GM18867 (cell line): ENCODE measurements around the gene BRD9.
"Not testable (repeated sequence)": the region's sequence is repeated elsewhere in the genome, so short reads cannot be mapped to it uniquely, and the experiment has no call there.

Source experiments
- ATAC-seq: cut with Tn5 transposase; IDR thresholded peaks from one replicate; pipeline ENCODE4 v1.9.1; 2021; ENCODE audit warnings: mild to moderate bottlenecking, moderate library complexity; ENCODE audit not compliant: unreplicated experiment

Gene BRD9

DNA sequence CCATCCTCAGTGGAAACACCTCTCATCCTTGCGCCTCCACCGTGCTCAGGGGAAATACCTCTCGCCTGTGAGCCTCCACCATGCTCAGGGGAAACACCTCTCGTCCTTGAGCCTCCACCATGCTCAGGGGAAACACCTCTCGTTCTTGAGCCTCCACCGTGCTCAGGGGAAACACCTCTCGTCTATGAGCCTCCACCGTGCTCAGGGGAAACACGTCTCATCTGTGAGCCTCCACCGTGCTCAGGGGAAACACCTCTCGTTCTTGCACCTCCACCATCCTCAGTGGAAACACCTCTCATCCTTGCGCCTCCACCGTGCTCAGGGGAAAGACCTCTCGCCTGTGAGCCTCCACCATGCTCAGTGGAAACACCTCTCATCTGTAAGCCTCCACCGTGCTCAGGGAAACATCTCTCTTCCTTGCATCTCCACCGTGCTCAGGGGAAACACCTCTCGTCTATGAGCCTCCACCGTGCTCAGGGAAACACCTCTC, 46.0 kb downstream of the BRD9 start:
- not testable (repeated sequence) for ATAC-seq

DNA sequence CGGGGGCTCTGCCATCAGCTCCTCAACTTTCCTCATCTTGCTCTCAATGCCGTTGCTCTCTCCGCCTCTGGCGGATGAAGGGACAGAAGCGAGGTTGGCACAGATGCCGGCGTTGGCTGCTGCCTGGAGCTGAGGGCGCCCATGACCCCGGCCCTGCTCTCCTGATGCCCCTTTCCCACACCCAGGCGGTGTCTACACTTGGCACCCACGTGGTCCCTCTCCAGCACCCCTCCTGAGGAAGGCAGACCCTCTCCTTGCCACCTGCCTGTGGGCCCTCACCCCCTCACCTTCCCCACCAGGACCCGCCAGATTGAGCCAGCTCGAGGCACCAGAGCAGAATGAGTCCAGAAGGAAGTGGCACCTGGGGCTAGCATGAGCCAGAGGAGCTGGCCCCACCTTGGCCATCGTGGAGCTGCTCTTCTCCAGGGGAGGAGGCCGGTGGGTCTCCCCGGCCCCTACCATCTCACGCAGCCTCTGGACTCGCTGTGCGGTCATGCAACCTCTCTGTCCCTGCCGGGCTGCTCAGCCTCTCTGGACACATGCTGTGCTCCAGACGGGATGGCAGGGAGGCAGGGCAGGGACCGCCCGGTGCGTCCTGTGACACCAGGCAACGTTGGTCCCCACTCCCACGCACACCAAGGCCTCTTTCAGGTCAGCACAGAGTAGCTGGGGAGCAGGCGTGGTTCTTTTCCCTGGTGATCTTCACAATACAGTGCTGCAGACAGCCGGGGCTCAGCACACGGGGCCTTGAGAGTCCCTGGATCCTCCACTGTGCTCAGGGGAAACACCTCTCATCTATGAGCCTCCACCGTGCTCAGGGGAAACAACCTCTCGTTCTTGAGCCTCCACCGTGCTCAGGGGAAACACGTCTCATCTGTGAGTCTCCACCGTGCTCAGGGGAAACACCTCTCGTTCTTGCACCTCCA, 46.7 kb downstream of the BRD9 start:
- ATAC-seq, result not testable (repeated sequence)

DNA sequence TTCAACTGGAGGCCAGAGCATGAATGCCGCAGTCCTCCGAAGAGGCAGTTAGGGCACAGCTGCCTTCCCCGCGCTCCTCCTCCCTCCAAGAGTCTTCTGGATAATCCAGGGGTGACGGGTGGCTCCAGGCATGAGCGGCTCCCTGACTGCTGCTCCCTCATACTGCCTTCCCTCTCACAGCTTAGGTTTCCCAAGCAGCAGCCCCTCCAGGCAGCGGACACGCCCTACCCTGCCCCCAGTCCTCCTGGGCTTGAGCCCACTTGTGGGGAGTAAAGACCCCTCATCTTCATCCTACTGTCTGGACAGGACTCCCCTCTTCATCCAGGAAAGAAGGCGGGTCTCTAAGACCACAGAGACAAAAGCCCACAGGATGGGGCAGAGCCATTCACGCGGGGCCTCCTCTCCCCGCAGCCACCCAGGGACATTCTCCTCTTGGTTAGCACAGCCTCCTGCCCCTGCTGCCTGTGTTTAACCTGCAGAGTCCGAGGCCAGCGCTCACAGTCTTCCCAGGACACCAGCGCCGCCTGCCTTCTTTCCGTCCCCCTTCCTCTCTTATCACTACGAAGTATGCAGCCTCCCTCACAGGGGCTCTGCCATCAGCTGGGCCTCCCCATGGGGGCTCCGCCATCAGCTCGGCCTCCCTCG, 47.4 kb downstream of the BRD9 start:
- ATAC-seq, result not testable (repeated sequence)

DNA sequence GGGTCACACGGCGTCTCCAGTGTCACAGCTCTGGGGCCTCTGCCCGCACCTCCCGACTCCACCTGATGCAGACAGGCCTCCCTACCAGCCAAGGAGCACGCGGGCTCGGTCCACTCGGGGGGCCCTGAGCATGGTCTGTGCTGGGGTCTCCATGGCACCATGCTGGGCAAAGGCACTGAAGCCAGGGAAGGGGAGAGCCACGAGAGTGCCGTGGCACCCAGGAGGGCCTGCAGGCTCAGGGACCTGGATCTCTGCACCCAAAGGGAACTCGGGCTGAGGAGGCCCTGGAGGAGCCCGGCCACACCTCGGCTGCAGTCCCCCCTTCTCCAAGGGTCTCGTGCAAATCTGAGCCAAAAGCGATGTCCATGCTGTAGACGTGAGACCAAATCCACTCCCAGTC, 48.2 kb downstream of the BRD9 start:
- ATAC-seq, result not testable (repeated sequence)

DNA sequence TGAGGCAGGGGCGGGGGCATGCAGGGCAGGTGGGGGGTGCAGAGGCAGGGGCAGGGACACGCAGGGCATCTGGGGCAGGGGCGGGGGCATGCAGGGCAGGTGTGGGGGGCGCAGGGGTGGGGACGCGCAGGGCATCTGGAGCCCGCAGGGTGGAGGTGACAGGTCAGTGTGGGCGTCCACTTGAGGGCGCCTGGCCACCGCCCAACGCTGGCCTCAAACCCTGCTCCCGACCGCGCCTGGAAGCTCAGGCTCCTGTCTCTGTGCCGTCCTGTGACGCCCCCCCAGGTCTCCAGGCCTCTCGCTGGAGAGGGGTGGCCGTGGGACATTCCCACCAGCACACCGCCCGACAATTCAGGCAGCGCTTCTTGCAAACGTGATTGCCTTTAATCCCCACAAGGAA, 48.7 kb downstream of the BRD9 start:
- not testable (repeated sequence) for ATAC-seq

DNA sequence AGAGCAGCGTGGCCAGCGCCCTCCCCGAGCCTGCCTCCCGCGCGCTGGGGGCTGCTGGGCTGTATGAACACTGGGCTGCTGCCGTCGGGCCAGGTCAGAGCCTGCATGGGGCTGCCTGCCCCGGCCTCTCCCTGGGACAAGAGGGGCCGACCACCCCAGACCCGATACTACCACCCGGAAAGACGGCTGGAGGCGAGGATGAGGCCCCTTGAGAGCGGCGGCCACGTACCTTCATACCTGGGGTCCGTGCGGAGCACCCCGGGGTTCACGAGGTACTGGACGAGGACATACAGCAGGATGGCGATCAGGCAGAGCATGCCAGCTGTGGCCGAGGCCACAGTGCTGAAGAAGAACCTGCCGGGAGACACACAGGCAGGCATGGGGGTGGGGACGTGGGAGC, 49.2 kb downstream of the BRD9 start:
- not testable (repeated sequence) for ATAC-seq

DNA sequence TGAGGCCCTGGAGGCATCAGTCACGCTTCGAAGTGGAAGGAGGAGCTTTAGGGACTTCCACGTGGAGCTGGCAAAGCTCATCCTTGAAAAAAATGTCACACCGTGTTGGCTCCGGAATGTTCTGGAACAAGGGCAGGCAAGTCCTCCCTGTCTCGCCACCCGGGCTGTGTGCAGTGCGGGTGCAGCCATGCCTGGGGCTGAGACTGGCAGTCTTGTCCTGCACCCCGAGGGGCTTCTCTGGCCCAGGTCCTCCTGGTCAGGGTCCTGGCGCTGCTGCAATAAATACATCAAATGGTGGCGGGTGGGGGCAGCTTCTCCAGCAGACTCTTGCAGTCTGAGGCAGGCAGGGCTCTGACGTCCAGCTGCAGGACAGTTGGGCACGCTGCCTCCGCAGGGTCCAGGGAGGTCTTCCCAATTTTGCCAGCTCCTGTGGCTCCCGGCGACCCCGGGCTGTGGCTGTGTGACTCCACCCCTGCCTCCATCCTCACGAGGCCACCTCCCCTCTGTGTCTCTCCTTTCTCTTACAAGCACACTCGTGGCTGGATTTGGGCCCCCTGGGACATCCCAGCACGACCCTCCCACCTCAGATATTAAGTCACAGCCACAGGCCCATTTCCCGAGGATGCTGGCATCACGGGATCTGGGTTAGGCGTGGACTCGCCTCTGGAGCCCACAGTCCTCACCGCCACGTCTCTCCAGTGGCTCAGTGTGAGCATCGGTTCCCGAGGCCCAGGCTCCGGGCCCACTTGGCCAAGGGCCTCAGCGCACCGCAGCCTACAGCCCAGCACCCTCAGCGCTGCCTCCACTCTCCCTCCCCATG, 50.0 kb downstream of the BRD9 start:
- not testable (repeated sequence) for ATAC-seq

DNA sequence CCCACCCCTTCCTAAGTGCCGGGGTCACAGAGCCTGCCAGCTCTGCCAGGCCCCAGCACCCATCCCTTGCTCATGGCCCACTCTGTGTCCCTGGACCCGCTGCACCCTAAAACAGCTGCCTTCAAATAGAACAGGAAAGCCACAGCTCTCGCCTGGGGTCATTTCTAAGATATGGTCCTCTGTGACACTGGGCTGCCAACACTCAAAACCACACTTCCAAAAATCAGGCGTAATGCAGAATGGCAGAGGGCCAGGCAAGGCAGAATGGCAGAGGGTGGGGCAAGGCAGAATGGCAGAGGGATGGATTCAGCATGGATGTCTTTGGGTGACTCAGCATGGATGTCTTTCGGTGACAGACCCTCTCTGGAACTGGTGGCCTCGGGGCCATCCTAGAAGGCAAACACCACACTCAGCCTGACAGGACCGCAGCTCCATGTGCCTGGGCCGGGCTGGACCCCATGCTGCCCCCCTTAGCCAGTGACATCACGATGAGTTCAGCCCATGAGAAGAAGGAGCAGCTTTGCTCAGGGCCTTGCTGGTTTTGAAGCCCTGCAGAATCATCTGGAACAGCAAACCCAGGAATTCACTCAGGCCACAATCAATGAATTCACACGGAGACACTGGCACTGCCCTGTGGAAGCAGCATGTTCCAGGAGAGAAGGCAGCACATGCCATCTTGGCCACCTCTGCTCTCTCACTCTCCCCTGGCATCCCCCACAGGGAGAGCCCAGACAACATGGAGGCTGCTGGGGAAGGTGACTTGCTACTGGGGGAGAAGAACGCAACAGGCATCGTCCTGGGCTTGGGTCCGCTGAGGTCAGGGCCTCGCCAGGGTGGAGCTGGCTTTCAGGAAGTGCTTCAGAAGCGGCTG, 50.8 kb downstream of the BRD9 start:
- ATAC-seq, result not testable (repeated sequence)

DNA sequence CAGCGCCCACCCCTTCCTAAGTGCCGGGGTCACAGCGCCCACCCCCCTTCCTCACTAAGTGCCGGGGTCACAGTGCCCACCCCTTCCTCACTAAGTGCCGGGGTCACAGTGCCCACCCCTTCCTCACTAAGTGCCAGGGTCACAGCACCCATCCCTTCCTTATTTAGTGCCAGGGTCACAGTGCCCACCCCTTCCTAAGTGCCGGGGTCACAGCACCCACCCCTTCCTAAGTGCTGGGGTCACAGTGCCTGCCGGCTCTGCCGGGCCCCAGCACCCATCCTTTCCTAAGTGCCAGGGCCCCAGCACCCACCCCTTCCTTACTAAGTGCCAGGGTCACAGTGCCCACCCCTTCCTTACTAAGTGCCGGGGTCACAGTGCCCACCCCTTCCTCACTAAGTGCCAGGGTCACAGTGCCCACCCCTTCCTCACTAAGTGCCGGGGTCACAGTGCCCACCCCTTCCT, 51.6 kb downstream of the BRD9 start:
- not testable (repeated sequence) for ATAC-seq

DNA sequence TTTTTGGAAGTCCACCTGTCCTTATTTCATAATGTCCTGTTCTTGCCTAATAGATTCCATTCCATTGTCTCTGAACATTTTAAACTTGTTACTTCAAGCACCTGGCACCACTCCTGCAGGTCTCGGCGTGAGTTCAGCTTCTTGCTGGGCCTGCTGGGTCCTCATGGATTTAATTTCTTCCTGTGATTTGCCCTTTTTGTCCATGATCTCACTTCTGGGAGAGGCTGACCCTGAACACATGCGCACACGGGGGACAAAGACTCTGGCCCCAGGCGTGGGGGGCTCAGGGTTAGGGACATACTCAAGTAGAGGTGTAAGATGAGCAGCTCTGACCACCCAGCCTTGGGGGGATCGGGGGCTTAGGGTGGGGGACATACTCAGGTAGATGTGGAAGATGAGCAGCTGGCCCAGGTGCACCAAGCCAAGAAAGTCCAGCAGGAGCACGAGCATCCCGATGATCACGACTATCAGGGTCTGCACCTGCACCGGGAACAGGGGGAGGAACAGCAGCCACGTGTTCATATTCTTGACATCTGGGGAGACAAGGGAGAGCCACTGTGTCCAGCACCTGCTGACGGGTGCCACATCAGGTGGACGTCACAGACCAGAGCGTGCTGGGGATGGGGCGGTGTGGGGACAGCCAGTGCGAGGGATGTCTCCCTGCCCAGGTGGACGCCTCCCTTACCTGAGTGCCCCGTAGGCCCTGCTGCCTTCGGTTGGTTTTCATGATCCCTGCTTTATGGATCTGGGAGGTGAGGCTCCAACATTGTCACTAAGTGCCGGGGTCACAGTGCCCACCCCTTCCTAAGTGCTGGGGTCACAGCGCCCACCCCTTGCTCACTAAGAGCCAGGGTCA, 52.3 kb downstream of the BRD9 start:
- not testable (repeated sequence) for ATAC-seq

DNA sequence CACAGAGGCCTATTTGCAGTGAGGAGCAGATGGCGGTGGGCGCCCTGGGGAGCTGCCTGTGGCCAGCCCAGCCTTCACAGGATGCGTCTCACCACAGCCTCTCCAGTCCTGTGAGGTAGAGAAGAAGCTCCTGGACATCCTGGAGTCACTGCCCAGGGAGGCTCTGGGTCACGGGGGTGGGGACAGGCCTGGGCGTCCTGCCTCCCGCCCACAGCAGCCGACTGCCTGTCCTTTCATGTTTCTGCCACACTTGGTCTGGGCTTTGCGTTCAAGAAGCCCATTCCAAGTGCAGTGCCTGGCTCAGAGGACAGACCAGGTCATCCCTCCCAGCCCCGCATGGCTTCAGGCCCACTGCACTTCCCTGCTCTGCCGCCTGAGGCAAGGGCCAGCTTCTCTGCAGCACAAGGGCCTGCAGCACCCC, 54.2 kb downstream of the BRD9 start:
- not testable (repeated sequence) for ATAC-seq

DNA sequence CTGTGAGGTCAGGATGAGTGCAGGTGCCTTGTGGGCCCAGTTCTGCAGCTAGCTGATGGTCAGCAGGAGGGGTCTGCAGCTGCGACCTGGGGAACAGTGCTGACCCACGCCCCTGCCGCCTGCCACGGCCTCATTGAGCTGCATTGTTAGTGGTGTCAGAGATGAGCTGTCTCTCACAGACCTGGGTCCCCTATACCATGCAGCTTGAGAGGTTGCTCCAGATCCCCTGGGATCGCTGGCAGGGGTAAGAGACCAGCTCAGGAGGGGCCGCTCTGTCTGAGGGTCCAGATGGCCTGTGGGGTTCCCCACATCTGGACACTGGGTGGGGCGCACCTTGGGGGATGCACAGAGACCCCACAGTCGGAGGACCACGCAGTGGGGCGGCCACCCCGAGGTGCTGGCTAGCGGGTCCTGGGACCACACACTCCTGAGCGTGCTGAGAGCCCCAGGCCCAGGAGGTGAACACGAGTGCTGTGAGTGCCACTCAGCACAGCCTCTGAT, 54.9 kb downstream of the BRD9 start:
- not testable (repeated sequence) for ATAC-seq

DNA sequence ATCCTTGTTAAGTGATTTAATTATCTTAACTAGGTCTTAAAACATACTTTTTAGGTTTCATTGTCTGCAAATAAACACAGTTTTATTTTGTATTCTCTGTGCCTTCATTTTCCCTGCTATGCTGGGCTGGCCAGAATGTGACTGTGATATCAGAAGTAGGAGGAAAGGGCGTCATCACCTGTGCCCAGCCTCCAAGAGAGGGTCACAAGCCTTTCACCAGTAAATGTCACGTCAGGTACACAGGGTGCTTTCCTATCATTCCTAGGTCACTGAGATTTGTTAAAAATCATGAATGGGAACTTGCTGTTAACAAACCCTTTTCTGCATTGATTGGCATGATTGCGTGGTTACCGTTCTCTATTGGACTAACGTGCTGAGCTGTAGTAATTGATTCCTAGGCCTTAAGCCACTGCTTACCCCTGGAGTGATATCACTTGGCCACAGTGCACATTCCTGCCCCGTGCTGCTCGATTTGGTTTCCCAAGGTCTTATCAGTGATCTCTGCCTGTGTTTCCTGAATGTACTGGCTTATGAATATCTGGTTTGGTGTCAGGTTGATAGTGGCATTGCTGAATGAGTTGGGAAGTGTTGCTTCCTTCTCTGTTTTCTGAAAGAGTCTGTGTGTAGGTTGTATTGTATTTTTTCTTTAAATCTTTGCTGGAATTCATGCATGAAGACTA, 56.5 kb downstream of the BRD9 start:
- ATAC-seq, result not testable (repeated sequence)

DNA sequence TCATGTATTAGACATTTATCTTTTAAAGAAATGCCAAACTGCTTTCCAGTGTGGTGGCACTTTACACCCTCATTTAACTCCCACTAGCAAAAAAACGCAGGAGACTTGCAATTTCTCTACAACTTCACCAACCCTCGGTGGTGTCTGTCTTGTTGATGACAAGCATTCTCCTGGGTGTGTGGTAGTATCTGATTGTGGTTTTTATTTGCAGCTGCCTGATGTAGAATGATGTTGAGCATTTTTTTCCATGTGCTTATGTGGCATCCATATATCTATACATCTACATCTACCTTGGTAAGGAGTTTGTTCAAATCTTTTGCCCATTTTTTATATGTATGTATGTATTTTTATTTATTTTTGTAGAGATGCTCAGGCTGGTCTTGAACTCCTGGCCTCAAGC, 58.6 kb downstream of the BRD9 start:
- ATAC-seq, result not testable (repeated sequence)

DNA sequence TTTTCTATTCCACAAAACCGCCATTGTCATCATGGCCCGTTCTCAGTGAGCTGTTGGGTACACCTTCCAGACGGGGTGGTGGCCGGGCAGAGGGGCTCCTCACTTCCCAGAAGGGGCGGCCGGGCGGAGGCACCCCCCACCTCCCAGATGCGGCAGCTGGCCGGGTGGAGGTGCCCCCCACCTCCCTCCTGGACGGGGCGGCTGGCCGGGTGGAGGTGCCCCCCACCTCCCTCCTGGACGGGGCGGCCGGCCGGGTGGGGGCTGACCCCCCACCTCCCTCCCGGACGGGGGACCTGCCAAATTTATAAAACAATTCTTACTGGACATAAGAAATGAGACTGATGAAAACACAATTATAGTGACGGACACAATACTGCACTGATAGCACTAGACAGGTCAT, 64.4 kb downstream of the BRD9 start:
- not testable (repeated sequence) for ATAC-seq

DNA sequence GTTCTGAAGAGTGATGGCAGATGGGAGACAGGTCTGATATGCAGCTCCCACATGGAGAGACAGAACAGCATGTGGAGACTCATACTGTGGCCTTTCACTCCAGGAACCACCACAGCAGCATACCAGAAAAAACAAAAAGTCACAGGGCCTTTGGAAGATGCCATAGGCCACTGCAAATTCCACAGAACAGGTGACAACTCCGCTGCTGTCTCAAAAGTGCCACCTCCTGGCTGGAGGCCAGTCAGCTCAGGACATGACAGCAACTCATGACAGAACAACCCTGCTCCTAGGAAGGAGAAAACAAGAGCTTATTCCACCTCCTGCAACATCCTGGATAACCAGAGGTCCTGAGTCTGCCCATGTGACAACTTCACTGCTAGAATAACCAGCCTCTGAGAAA, 67.1 kb downstream of the BRD9 start:
- not testable (repeated sequence) for ATAC-seq

DNA sequence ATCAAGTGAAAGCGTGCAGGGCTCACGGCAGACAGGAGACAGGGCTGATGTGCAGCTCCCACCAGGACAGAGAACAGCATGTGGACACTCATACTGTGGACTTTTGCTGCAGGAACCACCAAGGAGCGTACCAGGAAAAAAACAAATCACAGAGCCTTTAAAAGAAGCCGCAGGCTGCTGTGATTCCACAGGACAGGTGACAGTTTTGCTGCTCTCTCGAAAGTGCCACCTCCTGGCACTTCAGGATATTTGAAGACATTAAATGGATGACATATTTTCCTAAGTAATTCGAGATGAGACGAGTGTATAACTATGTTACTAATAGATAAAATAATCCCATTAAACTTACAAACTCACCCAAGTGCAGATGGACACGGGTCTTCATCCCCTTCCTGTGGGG, 71.1 kb downstream of the BRD9 start:
- no peak for ATAC-seq

DNA sequence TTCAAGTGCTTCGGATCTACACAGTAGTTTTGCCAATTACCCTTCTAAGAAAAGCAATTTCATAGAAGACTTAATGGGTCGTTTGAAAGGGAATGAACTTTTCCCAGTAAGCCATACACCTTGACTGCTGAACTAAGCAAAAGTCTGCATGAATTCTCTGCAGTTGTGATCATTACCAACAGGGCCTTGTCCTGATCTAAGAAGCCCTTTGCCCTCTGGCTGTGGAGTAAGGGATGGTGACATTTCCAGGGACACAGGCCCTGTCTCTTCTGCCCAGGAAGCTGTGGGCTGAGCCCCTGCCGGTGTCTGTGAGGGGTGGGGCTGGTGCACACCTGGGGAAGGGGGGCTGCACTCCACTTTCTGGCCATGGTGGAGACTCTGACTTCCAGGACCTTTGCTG, 72.4 kb downstream of the BRD9 start:
- ATAC-seq, result no peak
